Upper lobe of left lung (tissue), 6 donors: ENCODE measurements around the gene ZBED2. TPM values are rescaled to one million over a fixed set of nuclear protein-coding genes. Genes with fewer than 3 reads are reported as not detected.

Source experiments
- ATAC-seq, 2 donors: fragments of 200-7000 bp; cut with Tn5 transposase; one replicate each; pipeline ENCODE4 v1.9.1; 2022; ENCODE audit warnings: mild to moderate bottlenecking in 2 of 2, moderate library complexity in 2 of 2; ENCODE audit not compliant: low FRiP score in 2 of 2
- DNase-seq, 2 donors: peaks; one replicate each; pipeline ENCODE4 v3.0.0-alpha.2; 2019 to 2020
- H3K27ac ChIP-seq, 4 donors: fragments of 200-600 bp; sonication (generic); one replicate each; pipeline ENCODE4 v1.5.1; 2016 to 2019
- H3K27me3 ChIP-seq, 4 donors: fragments of 200-600 bp; sonication (generic); one replicate each; pipeline ENCODE4 v1.5.1; 2017 to 2019
- H3K36me3 ChIP-seq, 4 donors: fragments of 200-600 bp; sonication (generic); one replicate each; pipeline ENCODE4 v1.5.1; 2016 to 2019
- H3K4me1 ChIP-seq, 4 donors: fragments of 200-600 bp; sonication (generic); one replicate each; pipeline ENCODE4 v1.5.1; 2018 to 2019
- H3K4me3 ChIP-seq, 4 donors: fragments of 200-600 bp; sonication (generic); one replicate each; pipeline ENCODE4 v1.5.1; 2017 to 2019; ENCODE audit warnings: mild to moderate bottlenecking in 2 of 4, moderate library complexity in 1 of 4
- H3K9me3 ChIP-seq, 4 donors: fragments of 200-600 bp; sonication (generic); one replicate each; pipeline ENCODE4 v1.5.1; 2018 to 2019
- CTCF ChIP-seq, 6 experiments: fragments of 450-650 bp in 4 of 6; fragments of 200-600 bp in 2 of 6; sonication (generic) in 2 of 6; IDR thresholded peaks; one replicate each; pipeline ENCODE4 v1.5.1; 2016 to 2019; ENCODE audit warnings: antibody characterized with exemption in 6 of 6
- EP300 ChIP-seq, 4 donors: sonication (generic); formaldehyde crosslinking; IDR thresholded peaks; one replicate each; pipeline ENCODE4 v1.5.1; 2017; ENCODE audit warnings: antibody characterized with exemption in 4 of 4, control low read depth in 2 of 4
- POLR2A ChIP-seq, 4 donors: fragments of 450-650 bp; IDR thresholded peaks; one replicate each; pipeline ENCODE4 v1.5.1; 2016 to 2017; ENCODE audit warnings: antibody characterized with exemption in 4 of 4, mild to moderate bottlenecking in 2 of 4
- POLR2AphosphoS5 ChIP-seq, 2 donors: sonication (generic); formaldehyde crosslinking; IDR thresholded peaks; one replicate each; pipeline ENCODE4 v1.5.1; 2017; ENCODE audit warnings: antibody characterized with exemption in 2 of 2
- WGBS, 2 donors: methylation state at CpG; one replicate each; pipeline ENCODE4 v1.1.5; 2017 to 2018; 5-methylcytosine and 5-hydroxymethylcytosine counted together
- total RNA-seq, 6 donors: library from RNA; depleted of rRNA in 4 of 6; stranded (reverse); fragments of >200 nt in 4 of 6; gene quantifications; one replicate each; pipeline versions ENCODE4 v1.1.0 to v1.2.1, GENCODE V29; 2016 to 2021
- donor health status: DM: no; HTN: no; CAD: no; lungs with moderate emphysema.
- donor health status: DM: no; HTN: yes; CAD: no; lungs with severe emphysema.

Gene ZBED2
- total RNA-seq, 6 donors from 2014 or later = 2.1 to 28.5 (median 7.6) TPM

GRCh38 chr3:111627092-111627491, 31.9 kb upstream of the ZBED2 start:
- no peak for ATAC-seq
- no peak for TF ChIP-seq POLR2A (IDR thresholded peaks at IDR 0.05)
- TF ChIP-seq CTCF (IDR thresholded peaks at IDR 0.05) = no peak
- no peak for TF ChIP-seq POLR2AphosphoS5 (IDR thresholded peaks at IDR 0.05)
- no peak for TF ChIP-seq EP300 (IDR thresholded peaks at IDR 0.05)
- no peaks in the 10 kb centered on the region for H3K27me3 ChIP-seq
- no peak overlapping the region for H3K27ac ChIP-seq
- no peaks in the 10 kb centered on the region for H3K36me3 ChIP-seq
- 66 to 88% methylated on average over 1 to 2 of the region's 2 CpGs for WGBS, 2 donors
- H3K9me3 ChIP-seq = peaks cover 0 to 8% (median 0%) of the 10 kb centered on the region in 4 donors
- H3K4me1 ChIP-seq = no peaks in the 10 kb centered on the region
- no peak for DNase-seq
- H3K4me3 ChIP-seq = no peak overlapping the region

- Histone ChIP-seq H3K27me3 (no peaks in the 10 kb centered on the region), H3K27ac (no peak overlapping the region), H3K36me3 (no peaks in the 10 kb centered on the region), H3K9me3 (no peaks in the 10 kb centered on the region), H3K4me3 (no peak overlapping the region), H3K4me1 (no peaks in the 10 kb centered on the region)
- DNase-seq (no peak), ATAC-seq (peak in 1 of 2 donors; percentile 22)
- TF ChIP-seq CTCF (IDR thresholded peaks at IDR 0.05) = peak in 1 of 6 experiments; percentile 25
- no peak for TF ChIP-seq POLR2A (IDR thresholded peaks at IDR 0.05)
- no peak for TF ChIP-seq POLR2AphosphoS5 (IDR thresholded peaks at IDR 0.05)
- no peak for TF ChIP-seq EP300 (IDR thresholded peaks at IDR 0.05)
- 74 to 81% methylated on average over 5 of the region's 5 CpGs for WGBS, 2 donors
Measured at GRCh38 chr3:111621535-111621934, 26.4 kb upstream of the ZBED2 start.

GRCh38 chr3:111619833-111620232, 24.7 kb upstream of the ZBED2 start:
- no peak for TF ChIP-seq CTCF (IDR thresholded peaks at IDR 0.05)
- TF ChIP-seq EP300 (IDR thresholded peaks at IDR 0.05) = no peak
- no peak for TF ChIP-seq POLR2AphosphoS5 (IDR thresholded peaks at IDR 0.05)
- no peak for TF ChIP-seq POLR2A (IDR thresholded peaks at IDR 0.05)
- no peaks in the 10 kb centered on the region for H3K36me3 ChIP-seq
- H3K27ac ChIP-seq = no peak overlapping the region
- H3K4me1 ChIP-seq = no peaks in the 10 kb centered on the region
- WGBS, 2 donors = 77 to 87% methylated on average over 3 of the region's 3 CpGs
- no peaks in the 10 kb centered on the region for H3K27me3 ChIP-seq
- no peaks in the 10 kb centered on the region for H3K9me3 ChIP-seq
- DNase-seq (no peak), ATAC-seq (no peak)
- no peak overlapping the region for H3K4me3 ChIP-seq

GRCh38 chr3:111618945-111619344, 23.8 kb upstream of the ZBED2 start:
- ATAC-seq (no peak), DNase-seq (no peak)
- no peaks in the 10 kb centered on the region for H3K36me3 ChIP-seq
- H3K27me3 ChIP-seq = no peaks in the 10 kb centered on the region
- no peak overlapping the region for H3K27ac ChIP-seq
- no peak for TF ChIP-seq CTCF (IDR thresholded peaks at IDR 0.05)
- no peak for TF ChIP-seq POLR2AphosphoS5 (IDR thresholded peaks at IDR 0.05)
- no peak for TF ChIP-seq POLR2A (IDR thresholded peaks at IDR 0.05)
- no peak overlapping the region for H3K4me3 ChIP-seq
- no peaks in the 10 kb centered on the region for H3K9me3 ChIP-seq
- no peaks in the 10 kb centered on the region for H3K4me1 ChIP-seq

- ATAC-seq (no peak), DNase-seq (peak in 1 of 2 donors; percentile 34)
- Histone ChIP-seq H3K27ac (no peak overlapping the region), H3K4me3 (no peak overlapping the region), H3K36me3 (no peaks in the 10 kb centered on the region), H3K27me3 (no peaks in the 10 kb centered on the region), H3K4me1 (no peaks in the 10 kb centered on the region), H3K9me3 (no peaks in the 10 kb centered on the region)
- TF ChIP-seq CTCF (IDR thresholded peaks at IDR 0.05) (no peak), EP300 (IDR thresholded peaks at IDR 0.05) (no peak), POLR2A (IDR thresholded peaks at IDR 0.05) (no peak), POLR2AphosphoS5 (IDR thresholded peaks at IDR 0.05) (no peak)
- 86 to 92% methylated on average over 3 to 5 of the region's 5 CpGs for WGBS, 2 donors
Measured at GRCh38 chr3:111617912-111618601, 22.9 kb upstream of the ZBED2 start.
